ENCODE data around the gene RASA3.

The RASA3 gene

DNA sequence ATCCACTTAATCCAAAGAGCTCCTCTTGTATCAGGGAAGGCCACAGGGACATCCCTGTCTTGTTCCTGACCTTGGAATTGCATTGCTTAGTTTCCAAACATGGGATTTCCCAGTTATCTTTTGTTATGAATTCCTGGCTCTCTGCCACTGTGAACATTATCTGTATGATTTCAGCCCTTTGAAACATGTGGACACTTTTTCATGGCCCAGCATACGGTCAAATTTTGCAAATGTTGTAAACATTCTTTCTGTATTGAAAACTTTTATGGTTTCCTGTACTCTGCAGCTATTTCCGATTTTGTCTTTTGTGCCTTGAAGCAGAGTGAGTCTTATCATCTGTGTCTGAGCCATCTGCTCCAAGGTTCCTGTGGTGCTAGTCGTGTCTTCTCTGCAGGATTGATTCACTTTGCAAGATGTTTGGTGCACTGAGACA is 42.1 kb upstream of the RASA3 start:
- H3K9ac ChIP-seq (ENCODE audit: low read length), result no peak overlapping the region
- no peak overlapping the region for H3K4me3 ChIP-seq (ENCODE audit: low read length)
- H4K20me1 ChIP-seq (ENCODE audit: insufficient read depth, low read length), result no peaks in the 10 kb centered on the region
- H3K27me3 ChIP-seq (ENCODE audit: low read depth, low read length), result peaks cover 22% of the 10 kb centered on the region; the same call in 1 of the 2 replicates
- H3K4me2 ChIP-seq (ENCODE audit: low read length), result no peak overlapping the region
- no peaks in the 10 kb centered on the region for H3K79me2 ChIP-seq (ENCODE audit: low read length)
- no peak overlapping the region for H2AFZ ChIP-seq (ENCODE audit: low read depth, low read length)
- H3K9me3 ChIP-seq (ENCODE audit: insufficient read depth, low read length), result no peaks in the 10 kb centered on the region; the same call in 1 of the 2 replicates
- H3K27ac ChIP-seq (ENCODE audit: low read length), result no peak overlapping the region
- TF ChIP-seq CTCF (IDR thresholded peaks at IDR 0.05; ENCODE audit: low read depth, low read length), result no peak
- TF ChIP-seq EZH2phosphoT487 (IDR thresholded peaks at IDR 0.05; ENCODE audit: low read depth), result no peak
- H3K36me3 ChIP-seq (replicated peaks; ENCODE audit: low read depth, low read length), result no peaks in the 10 kb centered on the region
- no peaks in the 10 kb centered on the region for H3K4me1 ChIP-seq (ENCODE audit: low read length)

- Histone ChIP-seq H4K20me1 (ENCODE audit: insufficient read depth, low read length) (no peaks in the 10 kb centered on the region), H3K4me1 (ENCODE audit: low read length) (no peaks in the 10 kb centered on the region), H3K4me2 (ENCODE audit: low read length) (no peak overlapping the region), H3K9me3 (ENCODE audit: insufficient read depth, low read length) (no peaks in the 10 kb centered on the region; the same call in 1 of the 2 replicates), H3K27ac (ENCODE audit: low read length) (no peak overlapping the region), H3K36me3 (replicated peaks; ENCODE audit: low read depth, low read length) (no peaks in the 10 kb centered on the region), H2AFZ (ENCODE audit: low read depth, low read length) (no peak overlapping the region), H3K9ac (ENCODE audit: low read length) (no peak overlapping the region), H3K27me3 (ENCODE audit: low read depth, low read length) (peaks cover 18% of the 10 kb centered on the region; the same call in 1 of the 2 replicates), H3K4me3 (ENCODE audit: low read length) (no peak overlapping the region), H3K79me2 (ENCODE audit: low read length) (no peaks in the 10 kb centered on the region)
- TF ChIP-seq CTCF (IDR thresholded peaks at IDR 0.05; ENCODE audit: low read depth, low read length) (no peak), EZH2phosphoT487 (IDR thresholded peaks at IDR 0.05; ENCODE audit: low read depth) (no peak)
Observed at GRCh38 chr13:114173745-114174144, 41.3 kb upstream of the RASA3 start.

GRCh38 chr13:114173272-114173671 is 40.8 kb upstream of the RASA3 start:
- Histone ChIP-seq H3K9ac (ENCODE audit: low read length) (no peak overlapping the region), H3K4me1 (ENCODE audit: low read length) (no peaks in the 10 kb centered on the region), H3K9me3 (ENCODE audit: insufficient read depth, low read length) (no peaks in the 10 kb centered on the region; the same call in 1 of the 2 replicates), H3K4me3 (ENCODE audit: low read length) (no peak overlapping the region), H2AFZ (ENCODE audit: low read depth, low read length) (no peak overlapping the region), H3K36me3 (replicated peaks; ENCODE audit: low read depth, low read length) (no peaks in the 10 kb centered on the region), H3K79me2 (ENCODE audit: low read length) (no peaks in the 10 kb centered on the region), H3K4me2 (ENCODE audit: low read length) (no peak overlapping the region), H3K27ac (ENCODE audit: low read length) (no peak overlapping the region), H3K27me3 (ENCODE audit: low read depth, low read length) (peaks cover 21% of the 10 kb centered on the region; the same call in 1 of the 2 replicates), H4K20me1 (ENCODE audit: insufficient read depth, low read length) (no peaks in the 10 kb centered on the region)
- no peak for TF ChIP-seq CTCF (IDR thresholded peaks at IDR 0.05; ENCODE audit: low read depth, low read length)
- TF ChIP-seq EZH2phosphoT487 (IDR thresholded peaks at IDR 0.05; ENCODE audit: low read depth), result no peak

DNA sequence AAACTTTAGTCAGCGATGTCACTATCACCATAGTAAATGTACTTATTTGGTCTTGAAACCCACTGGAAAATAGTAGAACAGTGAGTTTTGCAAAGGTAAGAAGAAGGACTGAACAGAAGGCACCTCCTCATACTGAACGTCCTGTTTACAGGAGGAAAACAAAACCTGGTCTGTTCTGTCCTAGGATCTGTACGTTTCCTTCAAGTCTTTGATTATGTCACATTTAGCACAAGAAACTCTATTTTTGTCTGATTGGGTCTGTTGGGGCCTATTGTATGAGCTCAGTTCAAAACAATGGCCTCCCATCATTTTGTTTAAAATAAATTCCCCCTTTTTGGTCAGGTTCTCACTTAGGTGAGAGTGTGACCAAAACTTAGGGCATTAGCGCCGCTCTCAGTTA is 35.5 kb upstream of the RASA3 start:
- Histone ChIP-seq H3K4me2 (ENCODE audit: low read length) (no peak overlapping the region), H3K27ac (ENCODE audit: low read length) (no peak overlapping the region)
- no peak for TF ChIP-seq EZH2phosphoT487 (IDR thresholded peaks at IDR 0.05; ENCODE audit: low read depth)

More for the DNA sequence above, 35.5 kb upstream of the RASA3 start:
- H3K9ac ChIP-seq (ENCODE audit: low read length), result no peak overlapping the region
- no peaks in the 10 kb centered on the region for H3K9me3 ChIP-seq (ENCODE audit: insufficient read depth, low read length)
- peaks cover 25% of the 10 kb centered on the region for H3K27me3 ChIP-seq (ENCODE audit: low read depth, low read length)
- H3K4me3 ChIP-seq (ENCODE audit: low read length), result no peak overlapping the region
- no peaks in the 10 kb centered on the region for H3K4me1 ChIP-seq (ENCODE audit: low read length)
- H3K79me2 ChIP-seq (ENCODE audit: low read length), result no peaks in the 10 kb centered on the region
- H4K20me1 ChIP-seq (ENCODE audit: insufficient read depth, low read length), result no peaks in the 10 kb centered on the region
- H2AFZ ChIP-seq (ENCODE audit: low read depth, low read length), result no peak overlapping the region
- no peaks in the 10 kb centered on the region for H3K36me3 ChIP-seq (replicated peaks; ENCODE audit: low read depth, low read length)

All from OCI-LY3 (cell line).